GM12878 (cell line): Measurements from ENCODE around the gene ELL.

Experiments
- ATF2 ChIP-seq: IDR thresholded peaks from 2 replicates; pipeline ENCODE4 v1.6.1; 2012; ENCODE audit warnings: low read length, inconsistent platforms
- BCLAF1 ChIP-seq: fragments of 450-650 bp; IDR thresholded peaks from 2 replicates; pipeline ENCODE4 v1.6.1; 2017; ENCODE audit warnings: antibody characterized with exemption, mild to moderate bottlenecking, moderate library complexity
- EZH2 ChIP-seq: IDR thresholded peaks from 2 replicates; pipeline ENCODE4 v1.6.1; 2012; ENCODE audit warnings: low read depth, mild to moderate bottlenecking, control low read depth, inconsistent platforms, low read length, borderline replicate concordance; ENCODE audit not compliant: control insufficient read depth
- KLF5 ChIP-seq: fragments of 450-650 bp; IDR thresholded peaks from 2 replicates; pipeline ENCODE4 v1.6.1; 2014; ENCODE audit warnings: mild to moderate bottlenecking; ENCODE audit not compliant: partially characterized antibody
- POLR2AphosphoS5 ChIP-seq: IDR thresholded peaks from 2 replicates; pipeline ENCODE4 v1.6.1; 2011; ENCODE audit warnings: mild to moderate bottlenecking, low read length, inconsistent platforms
- RAD21 ChIP-seq: IDR thresholded peaks from 2 replicates; pipeline ENCODE4 v1.6.1; 2011; ENCODE audit warnings: mild to moderate bottlenecking, low read depth, low read length, moderate library complexity; ENCODE audit not compliant: insufficient read depth
- RFX5 ChIP-seq: IDR thresholded peaks from 2 replicates; pipeline ENCODE4 v1.6.1; 2011; ENCODE audit warnings: low read depth, low read length, improper control_type of control experiment
- SMAD5 ChIP-seq: IDR thresholded peaks from 2 replicates; pipeline ENCODE4 v1.6.1; 2016; ENCODE audit warnings: antibody characterized with exemption, low read depth
- SRF ChIP-seq, 2 experiments: IDR thresholded peaks; 2 replicates each; pipeline ENCODE4 v1.6.1; 2011; ENCODE audit warnings: low read depth in 2 of 2, low read length in 2 of 2, mild to moderate bottlenecking in 1 of 2, moderate library complexity in 1 of 2
- TAF1 ChIP-seq: IDR thresholded peaks from 2 replicates; pipeline ENCODE4 v1.6.1; 2011; ENCODE audit warnings: mild to moderate bottlenecking, low read depth, low read length, borderline replicate concordance
- TCF7 ChIP-seq: IDR thresholded peaks from 2 replicates; pipeline ENCODE4 v1.6.1; 2014; ENCODE audit warnings: antibody characterized with exemption, borderline replicate concordance
- TF ChIP-seq, protein P1 (sequence below), 3 experiments: IDR thresholded peaks in 2 of 3; conservative IDR thresholded peaks in 1 of 3; 2 replicates each; pipeline ENCODE4 v1.5.1; 2011; ENCODE audit warnings: low read depth in 3 of 3, low read length in 3 of 3, mild to moderate bottlenecking in 3 of 3, control low read depth in 2 of 3, moderate library complexity in 2 of 3, inconsistent platforms in 1 of 3, mixed read lengths in 1 of 3; ENCODE audit not compliant: control insufficient read depth in 2 of 3, insufficient read depth in 1 of 3; ENCODE audit errors: extremely low read depth in 1 of 3

- TF ChIP-seq SMAD5 (no peak), KLF5 (no peak), EZH2 (no peak), RAD21 (no peak), ATF2 (no peak), TAF1 (no peak), BCLAF1 (no peak), TCF7 (no peak), RFX5 (no peak), SRF (IDR thresholded peaks at IDR 0.05; ENCODE audit: low read depth in 2 of 2, low read length in 2 of 2) (no peak), POLR2AphosphoS5 (no peak)
- TF ChIP-seq, protein P1, sequence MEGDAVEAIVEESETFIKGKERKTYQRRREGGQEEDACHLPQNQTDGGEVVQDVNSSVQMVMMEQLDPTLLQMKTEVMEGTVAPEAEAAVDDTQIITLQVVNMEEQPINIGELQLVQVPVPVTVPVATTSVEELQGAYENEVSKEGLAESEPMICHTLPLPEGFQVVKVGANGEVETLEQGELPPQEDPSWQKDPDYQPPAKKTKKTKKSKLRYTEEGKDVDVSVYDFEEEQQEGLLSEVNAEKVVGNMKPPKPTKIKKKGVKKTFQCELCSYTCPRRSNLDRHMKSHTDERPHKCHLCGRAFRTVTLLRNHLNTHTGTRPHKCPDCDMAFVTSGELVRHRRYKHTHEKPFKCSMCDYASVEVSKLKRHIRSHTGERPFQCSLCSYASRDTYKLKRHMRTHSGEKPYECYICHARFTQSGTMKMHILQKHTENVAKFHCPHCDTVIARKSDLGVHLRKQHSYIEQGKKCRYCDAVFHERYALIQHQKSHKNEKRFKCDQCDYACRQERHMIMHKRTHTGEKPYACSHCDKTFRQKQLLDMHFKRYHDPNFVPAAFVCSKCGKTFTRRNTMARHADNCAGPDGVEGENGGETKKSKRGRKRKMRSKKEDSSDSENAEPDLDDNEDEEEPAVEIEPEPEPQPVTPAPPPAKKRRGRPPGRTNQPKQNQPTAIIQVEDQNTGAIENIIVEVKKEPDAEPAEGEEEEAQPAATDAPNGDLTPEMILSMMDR (IDR thresholded peaks at IDR 0.05 in 2 of 3, conservative IDR thresholded peaks at IDR 0.05 in 1 of 3; ENCODE audit: control insufficient read depth in 2 of 3, extremely low read depth in 1 of 3, insufficient read depth in 1 of 3, low read depth in 3 of 3, low read length in 3 of 3) = no peak
Observed at GRCh38 chr19:18494267-18494607, 27.6 kb downstream of the ELL start.
